ENCODE results near the gene NOD2. TPM values are rescaled to one million over a fixed set of nuclear protein-coding genes. Genes with fewer than 3 reads are reported as not detected.

NOD2 gene
- total RNA-seq, 1 experiment from 2014 or later = 0.07 TPM

DNA sequence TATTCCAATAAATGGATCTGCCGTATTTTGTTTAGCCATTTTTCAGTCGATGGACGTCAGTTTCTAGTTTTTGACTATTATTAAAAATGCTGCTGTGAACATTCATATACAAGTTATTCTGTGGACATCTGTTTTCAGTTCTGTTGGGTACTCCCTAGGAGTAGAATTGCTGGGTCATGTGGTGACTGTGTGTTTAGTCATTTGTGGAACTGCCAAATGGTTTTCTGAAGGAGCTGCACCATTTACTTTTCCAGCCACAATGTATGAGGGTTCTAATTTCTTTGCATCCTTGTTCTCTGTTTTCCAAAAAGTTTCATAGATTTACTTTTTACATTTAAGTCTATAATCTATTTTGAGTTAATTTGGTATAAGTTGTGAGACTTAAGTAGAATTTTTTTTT is 78.0 kb downstream of the NOD2 start:
- Histone ChIP-seq H3F3A (ENCODE audit: low read length, unreplicated experiment) (no peaks in the 10 kb centered on the region), H3K9ac (ENCODE audit: low read length) (no peak overlapping the region), H2AFZ (ENCODE audit: low read length) (no peak overlapping the region), H3K36me3 (ENCODE audit: low read depth, low read length) (no peaks in the 10 kb centered on the region), H3K9me2 (replicated peaks; ENCODE audit: low read length) (no peaks in the 10 kb centered on the region), H3K27me3 (ENCODE audit: low read length) (no peaks in the 10 kb centered on the region), H3K4me3 (ENCODE audit: low read length) (no peak overlapping the region), H4K20me1 (ENCODE audit: low read length) (no peaks in the 10 kb centered on the region), H3K9me3 (ENCODE audit: low read length) (no peaks in the 10 kb centered on the region), H3K4me1 (ENCODE audit: insufficient read depth, low read length) (peaks cover 4% of the 10 kb centered on the region; the same call in 1 of the 2 replicates), H3K27ac (ENCODE audit: low read length) (no peak overlapping the region), H3K4me2 (ENCODE audit: low read length) (no peak overlapping the region), H3K79me2 (ENCODE audit: low read length) (no peaks in the 10 kb centered on the region)
- intact Hi-C loops (cut with micrococcal nuclease) = no loop called here
- POLR2A ChIA-PET (ENCODE audit: unreplicated experiment) = no interaction called here
- TF ChIP-seq, protein P1, sequence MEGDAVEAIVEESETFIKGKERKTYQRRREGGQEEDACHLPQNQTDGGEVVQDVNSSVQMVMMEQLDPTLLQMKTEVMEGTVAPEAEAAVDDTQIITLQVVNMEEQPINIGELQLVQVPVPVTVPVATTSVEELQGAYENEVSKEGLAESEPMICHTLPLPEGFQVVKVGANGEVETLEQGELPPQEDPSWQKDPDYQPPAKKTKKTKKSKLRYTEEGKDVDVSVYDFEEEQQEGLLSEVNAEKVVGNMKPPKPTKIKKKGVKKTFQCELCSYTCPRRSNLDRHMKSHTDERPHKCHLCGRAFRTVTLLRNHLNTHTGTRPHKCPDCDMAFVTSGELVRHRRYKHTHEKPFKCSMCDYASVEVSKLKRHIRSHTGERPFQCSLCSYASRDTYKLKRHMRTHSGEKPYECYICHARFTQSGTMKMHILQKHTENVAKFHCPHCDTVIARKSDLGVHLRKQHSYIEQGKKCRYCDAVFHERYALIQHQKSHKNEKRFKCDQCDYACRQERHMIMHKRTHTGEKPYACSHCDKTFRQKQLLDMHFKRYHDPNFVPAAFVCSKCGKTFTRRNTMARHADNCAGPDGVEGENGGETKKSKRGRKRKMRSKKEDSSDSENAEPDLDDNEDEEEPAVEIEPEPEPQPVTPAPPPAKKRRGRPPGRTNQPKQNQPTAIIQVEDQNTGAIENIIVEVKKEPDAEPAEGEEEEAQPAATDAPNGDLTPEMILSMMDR (conservative IDR thresholded peaks at IDR 0.05; ENCODE audit: low read depth, low read length) = no peak
- TF ChIP-seq EZH2phosphoT487 (IDR thresholded peaks at IDR 0.05; ENCODE audit: borderline replicate concordance, low read length) (no peak), EZH2 (IDR thresholded peaks at IDR 0.05; ENCODE audit: low read length, unreplicated experiment) (no peak)
- peak; percentile 43 for DNase-seq
- no TSS peak for BruUV-seq (replicated peaks)
- ATAC-seq = peak; percentile 37; the same call in 1 of the 2 replicates
- CTCF ChIA-PET = no interaction called here

DNA sequence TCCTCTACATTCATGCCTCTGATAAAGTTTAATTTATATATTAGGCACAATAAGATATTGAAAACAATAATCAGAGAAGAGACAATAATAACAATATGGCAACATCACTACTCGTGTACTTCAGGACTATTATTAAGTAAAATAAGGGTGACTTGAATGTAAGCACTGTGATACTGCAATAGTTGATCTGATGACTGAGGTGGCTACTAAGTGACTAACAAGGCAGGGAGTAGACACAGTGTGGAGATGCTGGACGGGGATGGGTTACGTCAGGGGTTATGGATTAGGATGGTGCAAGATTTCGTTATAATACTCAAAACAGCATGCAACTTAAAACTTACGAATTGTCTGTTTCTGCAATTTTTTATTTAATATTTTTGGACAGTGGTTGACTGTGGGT is 81.0 kb downstream of the NOD2 start:
- H3K4me2 ChIP-seq (ENCODE audit: low read length) = no peak overlapping the region
- H3K9me3 ChIP-seq (ENCODE audit: low read length) = no peaks in the 10 kb centered on the region
- H3K79me2 ChIP-seq (ENCODE audit: low read length) = no peaks in the 10 kb centered on the region
- no TSS peak for BruUV-seq (replicated peaks)
- no peaks in the 10 kb centered on the region for H3F3A ChIP-seq (ENCODE audit: low read length, unreplicated experiment)
- DNase-seq (no peak), ATAC-seq (no peak)
- TF ChIP-seq EZH2phosphoT487 (IDR thresholded peaks at IDR 0.05; ENCODE audit: borderline replicate concordance, low read length) (no peak), EZH2 (IDR thresholded peaks at IDR 0.05; ENCODE audit: low read length, unreplicated experiment) (no peak)
- no peaks in the 10 kb centered on the region for H4K20me1 ChIP-seq (ENCODE audit: low read length)
- H3K9ac ChIP-seq (ENCODE audit: low read length) = no peak overlapping the region
- H2AFZ ChIP-seq (ENCODE audit: low read length) = no peak overlapping the region
- H3K27ac ChIP-seq (ENCODE audit: low read length) = no peak overlapping the region
- ChIA-PET CTCF (no interaction called here), POLR2A (ENCODE audit: unreplicated experiment) (no interaction called here)
- no peak overlapping the region for H3K4me3 ChIP-seq (ENCODE audit: low read length)
- H3K4me1 ChIP-seq (ENCODE audit: insufficient read depth, low read length) = peaks cover 4% of the 10 kb centered on the region; the same call in 1 of the 2 replicates
- no peaks in the 10 kb centered on the region for H3K36me3 ChIP-seq (ENCODE audit: low read depth, low read length)
- intact Hi-C loops (cut with micrococcal nuclease) = no loop called here
- H3K27me3 ChIP-seq (ENCODE audit: low read length) = no peaks in the 10 kb centered on the region
- H3K9me2 ChIP-seq (replicated peaks; ENCODE audit: low read length) = no peaks in the 10 kb centered on the region

DNA sequence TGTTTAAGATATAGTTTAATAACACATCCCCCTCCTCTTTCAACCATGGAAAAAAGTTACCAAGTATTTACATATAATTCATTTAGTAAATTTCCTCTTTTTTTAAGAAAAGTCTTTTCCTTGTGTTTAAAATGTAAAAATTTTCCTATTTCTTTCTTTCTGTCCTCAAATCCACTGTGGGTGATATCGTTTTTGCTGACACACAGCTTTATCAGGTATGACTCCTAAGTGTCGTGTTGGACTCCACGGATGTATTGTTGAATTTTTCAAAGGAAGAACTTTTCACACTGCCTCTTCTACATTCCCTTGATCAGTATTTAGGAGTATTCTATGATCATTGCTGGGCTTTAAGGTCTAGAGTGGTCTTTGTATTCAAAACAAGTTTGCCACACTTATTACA is 81.6 kb downstream of the NOD2 start:
- CTCF ChIA-PET = no interaction called here

More for the DNA sequence above, 81.6 kb downstream of the NOD2 start:
- no peaks in the 10 kb centered on the region for H3K27me3 ChIP-seq (ENCODE audit: low read length)
- no peak overlapping the region for H2AFZ ChIP-seq (ENCODE audit: low read length)
- TF ChIP-seq EZH2 (IDR thresholded peaks at IDR 0.05; ENCODE audit: low read length, unreplicated experiment) = no peak
- TF ChIP-seq, protein P1 (conservative IDR thresholded peaks at IDR 0.05; ENCODE audit: low read depth, low read length) = no peak
- TF ChIP-seq EZH2phosphoT487 (IDR thresholded peaks at IDR 0.05; ENCODE audit: borderline replicate concordance, low read length) = no peak
- H3F3A ChIP-seq (ENCODE audit: low read length, unreplicated experiment) = no peaks in the 10 kb centered on the region
- intact Hi-C loops (cut with micrococcal nuclease) = no loop called here
- no TSS peak for BruUV-seq (replicated peaks)
- H3K36me3 ChIP-seq (ENCODE audit: low read depth, low read length) = no peaks in the 10 kb centered on the region
- H3K9me3 ChIP-seq (ENCODE audit: low read length) = no peaks in the 10 kb centered on the region
- no peak overlapping the region for H3K9ac ChIP-seq (ENCODE audit: low read length)
- H4K20me1 ChIP-seq (ENCODE audit: low read length) = no peaks in the 10 kb centered on the region
- H3K4me2 ChIP-seq (ENCODE audit: low read length) = no peak overlapping the region
- no peak overlapping the region for H3K4me3 ChIP-seq (ENCODE audit: low read length)
- H3K9me2 ChIP-seq (replicated peaks; ENCODE audit: low read length) = no peaks in the 10 kb centered on the region
- DNase-seq = no peak
- no peaks in the 10 kb centered on the region for H3K79me2 ChIP-seq (ENCODE audit: low read length)
- POLR2A ChIA-PET (ENCODE audit: unreplicated experiment) = no interaction called here
- H3K27ac ChIP-seq (ENCODE audit: low read length) = no peak overlapping the region
- peaks cover 4% of the 10 kb centered on the region; the same call in 1 of the 2 replicates for H3K4me1 ChIP-seq (ENCODE audit: insufficient read depth, low read length)
- no peak for ATAC-seq

Measured in PC-3 (cell line).